Lung (tissue), 12 donors: ENCODE results near the gene PAGE2. TPM values are rescaled to one million over a fixed set of nuclear protein-coding genes. Genes with fewer than 3 reads are reported as not detected.

Experiments used
- ATAC-seq: fragments of 200-7000 bp; cut with Tn5 transposase; one replicate; pipeline ENCODE4 v1.9.1; 2020; ENCODE audit warnings: moderate number of reproducible peaks; ENCODE audit not compliant: insufficient read depth, low FRiP score
- DNase-seq, 3 donors: peaks; one replicate each; pipeline ENCODE4 v3.0.0-alpha.2; 2013 to 2017
- H3K27ac ChIP-seq, 2 donors: one replicate each; pipeline ENCODE4 v1.5.1; 2013; ENCODE audit warnings: mild to moderate bottlenecking in 2 of 2, moderate library complexity in 2 of 2, control low read depth in 1 of 2, inconsistent platforms in 1 of 2, low read depth in 1 of 2, low read length in 1 of 2
- H3K27me3 ChIP-seq, 3 donors: one replicate each; pipeline ENCODE4 v1.5.1; 2013; ENCODE audit warnings: low read length in 2 of 3; ENCODE audit not compliant: control insufficient read depth in 3 of 3, insufficient read depth in 3 of 3
- H3K36me3 ChIP-seq, 4 donors: one replicate each; pipeline ENCODE4 v1.5.1; 2013; ENCODE audit warnings: low read length in 4 of 4, mild to moderate bottlenecking in 1 of 4, moderate library complexity in 1 of 4; ENCODE audit not compliant: control insufficient read depth in 4 of 4, insufficient read depth in 4 of 4
- H3K4me1 ChIP-seq, 5 donors: one replicate each; pipeline ENCODE4 v1.5.1; 2013; ENCODE audit warnings: low read length in 5 of 5, mild to moderate bottlenecking in 2 of 5, moderate library complexity in 1 of 5; ENCODE audit not compliant: control insufficient read depth in 5 of 5, insufficient read depth in 5 of 5
- H3K4me3 ChIP-seq: one replicate; pipeline ENCODE4 v1.5.1; 2013; ENCODE audit warnings: mild to moderate bottlenecking, control low read depth, moderate library complexity
- H3K9ac ChIP-seq, 2 donors: one replicate each; pipeline ENCODE4 v1.5.1; 2013; ENCODE audit warnings: low read length in 2 of 2, control low read depth in 1 of 2; ENCODE audit not compliant: insufficient read depth in 1 of 2
- H3K9me3 ChIP-seq, 4 donors: one replicate each; pipeline ENCODE4 v1.5.1; 2013; ENCODE audit warnings: low read length in 3 of 4, mild to moderate bottlenecking in 1 of 4, moderate library complexity in 1 of 4; ENCODE audit not compliant: control insufficient read depth in 4 of 4, insufficient read depth in 3 of 4
- WGBS, 2 donors: extraction: QIAGEN DNeasy Blood & Tissue Kit; methylation state at CpG; one replicate each; pipeline ENCODE4 v1.1.7; 2013; 5-methylcytosine and 5-hydroxymethylcytosine counted together
- polyA plus RNA-seq, 2 donors: library from polyadenylated mRNA; stranded (reverse); fragments of 200-250 nt; gene quantifications; one replicate each; pipeline ENCODE4 v1.2.1, GENCODE V29; 2013
- total RNA-seq, 2 donors: library from RNA; depleted of rRNA in 1 of 2; stranded (reverse); fragments of >200 nt in 1 of 2; gene quantifications; one replicate each; pipeline ENCODE4 v1.2.1, GENCODE V29; 2014 to 2021
- TF ChIP-seq, protein P1 (sequence below): IDR thresholded peaks from 2 replicates; pipeline ENCODE4 v1.5.1; 2012; ENCODE audit warnings: mild to moderate bottlenecking; ENCODE audit errors: control extremely low read depth, extremely low read depth
- donor health status: control.
- donor health status: control.
- donor health status: Bipolar disorder and iron deficiency.
- donor health status: healthy.
- donor health status: DM: yes; HTN: yes; CAD: no.

PAGE2 gene
- total and polyA plus RNA-seq, 4 donors: not detected

DNA sequence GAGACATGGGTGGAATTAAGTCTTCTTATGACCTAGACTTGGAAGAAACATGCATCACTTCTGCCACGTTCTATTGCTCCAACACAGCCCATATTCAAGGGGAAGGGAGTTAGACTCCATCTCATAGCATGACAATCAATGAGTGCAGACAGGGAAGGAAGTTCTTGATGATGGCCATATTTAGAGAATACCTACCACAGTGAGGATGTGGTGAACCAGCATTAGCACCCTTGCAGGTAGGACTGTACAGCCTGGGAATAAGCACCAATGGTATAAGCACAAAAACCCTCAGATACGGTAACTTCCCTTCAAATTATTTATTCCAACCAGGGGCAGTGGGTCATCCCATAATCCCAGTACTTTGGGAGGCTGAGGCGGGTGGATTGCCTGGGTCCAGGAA is 29.8 kb downstream of the PAGE2 start:
- ATAC-seq (no peak), DNase-seq (no peak)
- WGBS, 2 donors: 65 to 100% methylated on average over 3 of the region's 3 CpGs

DNA sequence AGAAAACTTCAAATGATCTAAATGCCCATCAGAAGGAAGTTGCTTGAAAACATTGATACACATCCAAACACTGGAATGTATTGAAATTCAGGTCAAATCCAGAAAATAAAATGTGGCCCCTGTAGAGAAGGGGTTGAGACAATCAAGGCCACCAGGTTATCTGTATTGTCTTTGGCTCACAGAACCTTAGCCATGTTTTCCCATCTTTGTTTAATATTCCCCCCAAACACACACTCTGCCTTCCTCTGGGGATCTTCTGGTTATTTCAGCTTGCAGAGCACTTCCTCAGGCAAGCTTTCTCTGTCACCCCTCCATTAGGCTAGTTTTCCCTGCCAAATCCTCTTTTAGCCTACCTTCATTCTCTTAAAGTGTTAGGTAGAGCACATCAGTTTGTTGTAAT is 30.5 kb downstream of the PAGE2 start:
- peaks cover 3 to 9% (median 7%) of the 10 kb centered on the region in 3 donors for H3K27me3 ChIP-seq
- peaks cover 0 to 2% (median 0%) of the 10 kb centered on the region in 4 donors for H3K9me3 ChIP-seq
- no peak for ATAC-seq
- H3K4me3 ChIP-seq: no peak overlapping the region
- TF ChIP-seq, protein P1, sequence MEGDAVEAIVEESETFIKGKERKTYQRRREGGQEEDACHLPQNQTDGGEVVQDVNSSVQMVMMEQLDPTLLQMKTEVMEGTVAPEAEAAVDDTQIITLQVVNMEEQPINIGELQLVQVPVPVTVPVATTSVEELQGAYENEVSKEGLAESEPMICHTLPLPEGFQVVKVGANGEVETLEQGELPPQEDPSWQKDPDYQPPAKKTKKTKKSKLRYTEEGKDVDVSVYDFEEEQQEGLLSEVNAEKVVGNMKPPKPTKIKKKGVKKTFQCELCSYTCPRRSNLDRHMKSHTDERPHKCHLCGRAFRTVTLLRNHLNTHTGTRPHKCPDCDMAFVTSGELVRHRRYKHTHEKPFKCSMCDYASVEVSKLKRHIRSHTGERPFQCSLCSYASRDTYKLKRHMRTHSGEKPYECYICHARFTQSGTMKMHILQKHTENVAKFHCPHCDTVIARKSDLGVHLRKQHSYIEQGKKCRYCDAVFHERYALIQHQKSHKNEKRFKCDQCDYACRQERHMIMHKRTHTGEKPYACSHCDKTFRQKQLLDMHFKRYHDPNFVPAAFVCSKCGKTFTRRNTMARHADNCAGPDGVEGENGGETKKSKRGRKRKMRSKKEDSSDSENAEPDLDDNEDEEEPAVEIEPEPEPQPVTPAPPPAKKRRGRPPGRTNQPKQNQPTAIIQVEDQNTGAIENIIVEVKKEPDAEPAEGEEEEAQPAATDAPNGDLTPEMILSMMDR: no peak
- H3K9ac ChIP-seq: no peak overlapping the region
- H3K36me3 ChIP-seq: no peaks in the 10 kb centered on the region
- no peaks in the 10 kb centered on the region for H3K4me1 ChIP-seq
- no peak for DNase-seq
- no peak overlapping the region for H3K27ac ChIP-seq

More for the DNA sequence above, 29.8 kb downstream of the PAGE2 start:
- Histone ChIP-seq H3K36me3 (no peaks in the 10 kb centered on the region), H3K27ac (no peak overlapping the region), H3K27me3 (peaks cover 3 to 9% (median 6%) of the 10 kb centered on the region in 3 donors), H3K4me1 (no peaks in the 10 kb centered on the region), H3K9ac (no peak overlapping the region), H3K4me3 (no peak overlapping the region), H3K9me3 (no peaks in the 10 kb centered on the region)
- TF ChIP-seq, protein P1: no peak

DNA sequence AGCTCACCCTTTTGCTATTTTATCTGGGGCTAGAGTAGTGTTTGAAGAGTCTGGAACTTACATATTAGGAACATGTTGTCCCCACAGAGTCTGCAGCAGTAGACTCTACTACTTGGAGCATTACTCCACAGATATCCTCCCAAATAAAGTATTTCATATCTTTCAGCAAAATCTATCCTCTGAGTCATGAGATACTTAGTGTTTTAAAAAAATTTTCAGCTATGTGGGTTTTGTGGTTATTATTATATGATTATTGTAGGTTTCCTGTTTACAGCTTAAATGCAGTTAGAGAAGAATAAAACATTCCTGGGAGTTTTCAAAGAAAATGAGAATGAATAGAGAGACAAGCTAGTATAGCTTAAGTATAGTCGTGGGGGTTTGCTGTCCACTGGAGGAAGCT is 30.9 kb downstream of the PAGE2 start:
- H3K9ac ChIP-seq: no peak overlapping the region
- no peak for ATAC-seq
- H3K27ac ChIP-seq: no peak overlapping the region
- no peaks in the 10 kb centered on the region for H3K4me1 ChIP-seq
- H3K27me3 ChIP-seq: peaks cover 3 to 9% (median 7%) of the 10 kb centered on the region in 3 donors
- WGBS, 2 donors: 43 to 50% methylated on average over 1 of the region's 1 CpG
- no peak overlapping the region for H3K4me3 ChIP-seq
- no peak for DNase-seq
- TF ChIP-seq, protein P1: no peak
- H3K36me3 ChIP-seq: no peaks in the 10 kb centered on the region
- H3K9me3 ChIP-seq: peaks cover 0 to 2% (median 0%) of the 10 kb centered on the region in 4 donors

DNA sequence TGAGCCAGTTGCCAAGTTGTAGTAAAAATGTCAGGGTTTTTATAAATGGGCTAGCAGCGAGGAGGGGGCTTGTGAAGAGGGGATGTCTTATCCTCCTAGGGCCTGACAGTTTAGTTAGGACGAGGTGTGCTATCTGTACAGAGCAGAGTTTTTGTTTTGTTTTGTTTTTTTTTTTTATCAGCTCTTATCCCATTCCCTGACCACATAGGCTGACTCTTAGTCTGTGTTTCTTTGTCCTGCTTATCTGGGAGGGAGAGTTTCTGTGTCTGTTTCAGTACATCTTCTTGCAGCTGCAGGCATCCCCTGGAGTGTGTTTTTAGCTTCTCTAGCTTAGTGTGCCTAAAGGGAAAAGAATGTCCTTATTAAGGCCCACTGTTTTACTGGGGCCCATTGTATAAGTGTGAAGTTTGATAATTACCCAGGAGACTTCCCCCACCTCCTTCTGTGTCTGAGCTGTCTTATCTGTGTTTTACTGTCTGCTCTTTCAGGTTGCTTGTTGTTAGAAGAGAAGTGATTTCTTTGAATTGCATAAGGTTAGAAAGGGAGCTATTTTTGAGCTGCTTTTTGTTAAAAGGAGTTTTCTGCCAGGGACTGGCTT is 32.0 kb downstream of the PAGE2 start:
- 38 to 70% methylated on average over 2 of the region's 2 CpGs for WGBS, 2 donors
- H3K4me1 ChIP-seq: no peaks in the 10 kb centered on the region
- H3K27ac ChIP-seq: no peak overlapping the region
- DNase-seq (no peak), ATAC-seq (no peak)
- H3K9ac ChIP-seq: no peak overlapping the region
- peaks cover 7 to 14% (median 8%) of the 10 kb centered on the region in 3 donors for H3K27me3 ChIP-seq
- H3K36me3 ChIP-seq: no peaks in the 10 kb centered on the region
- peaks cover 0 to 2% (median 0%) of the 10 kb centered on the region in 4 donors for H3K9me3 ChIP-seq
- H3K4me3 ChIP-seq: no peak overlapping the region
- TF ChIP-seq, protein P1: no peak
